Activated CD4-positive, CD25-positive, alpha-beta regulatory T cell treated with anti-CD3 and anti-CD28 coated beads, Interleukin-2, amount 50 U/mL, for 16 hours (primary cell): ENCODE data around the gene MIEN1.
"Not testable (repeated sequence)": the region's sequence is repeated elsewhere in the genome, so short reads cannot be mapped to it uniquely, and the experiment has no call there.

ENCODE experiments used
- DNase-seq: peaks from one replicate; pipeline ENCODE4 v3.0.0-alpha.2; 2020; ENCODE audit warnings: low read depth, low spot score

The MIEN1 gene

DNA sequence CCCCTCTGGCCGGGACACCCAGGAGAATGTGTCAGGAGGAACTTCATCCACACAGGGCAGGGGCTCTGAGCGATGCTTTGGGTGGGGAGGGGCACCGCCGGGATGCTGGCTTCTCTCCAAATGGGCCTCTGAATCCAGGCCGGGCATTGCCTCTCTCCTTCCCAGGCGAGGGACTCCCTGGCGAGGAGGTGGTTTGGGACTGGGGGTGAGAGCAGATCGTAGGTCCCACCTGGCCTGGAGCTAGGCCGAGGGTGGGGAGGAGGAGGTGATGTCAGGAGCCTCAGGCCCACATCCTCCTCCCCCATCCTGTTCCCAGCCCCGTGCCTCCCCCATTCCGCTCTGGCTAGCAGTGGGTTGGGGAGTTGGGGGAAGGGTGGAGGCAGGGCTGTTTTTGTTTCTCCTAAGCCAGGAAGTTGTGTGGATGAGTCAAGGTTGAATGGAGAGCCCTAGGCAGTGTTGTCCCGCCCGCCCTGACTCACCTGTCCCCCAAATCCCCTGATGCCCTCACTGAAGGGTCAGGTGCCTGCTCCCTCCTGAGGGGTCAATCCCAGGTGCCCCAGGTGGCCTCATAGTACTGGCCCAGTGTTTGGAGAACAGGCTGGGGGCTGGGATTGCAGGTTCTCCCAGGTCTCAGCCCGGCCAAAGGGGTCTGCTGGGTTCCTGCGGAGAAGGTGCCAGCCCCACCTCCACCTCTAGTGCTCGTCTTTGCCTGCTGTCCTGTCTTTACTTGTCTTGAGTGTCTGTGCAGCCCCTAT, 10.2 kb upstream of the MIEN1 start:
- no peak for DNase-seq

DNA sequence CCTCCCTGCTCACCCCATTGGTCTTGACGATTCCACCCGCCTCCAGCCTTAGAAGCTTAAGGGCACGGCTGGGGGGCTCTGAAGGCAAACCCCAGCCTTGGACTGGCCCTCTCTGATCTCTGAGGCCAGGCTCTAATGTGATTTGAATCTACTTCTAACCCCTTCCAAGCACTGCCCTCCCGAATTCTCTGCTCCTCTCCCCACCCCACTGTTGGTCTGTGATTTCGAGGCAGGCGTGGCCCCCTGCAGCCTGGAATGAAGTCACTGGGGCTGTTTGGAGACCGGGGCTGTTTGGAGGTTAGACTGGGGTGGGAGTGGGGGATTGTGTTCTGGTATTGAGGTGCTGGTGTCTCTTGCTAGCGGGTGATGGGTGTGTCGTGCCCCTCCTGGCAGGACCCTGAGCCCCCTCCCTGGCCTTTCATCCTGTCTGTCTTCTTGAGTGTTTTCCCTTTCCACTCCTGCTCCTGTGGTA, 9.6 kb upstream of the MIEN1 start:
- DNase-seq: no peak

DNA sequence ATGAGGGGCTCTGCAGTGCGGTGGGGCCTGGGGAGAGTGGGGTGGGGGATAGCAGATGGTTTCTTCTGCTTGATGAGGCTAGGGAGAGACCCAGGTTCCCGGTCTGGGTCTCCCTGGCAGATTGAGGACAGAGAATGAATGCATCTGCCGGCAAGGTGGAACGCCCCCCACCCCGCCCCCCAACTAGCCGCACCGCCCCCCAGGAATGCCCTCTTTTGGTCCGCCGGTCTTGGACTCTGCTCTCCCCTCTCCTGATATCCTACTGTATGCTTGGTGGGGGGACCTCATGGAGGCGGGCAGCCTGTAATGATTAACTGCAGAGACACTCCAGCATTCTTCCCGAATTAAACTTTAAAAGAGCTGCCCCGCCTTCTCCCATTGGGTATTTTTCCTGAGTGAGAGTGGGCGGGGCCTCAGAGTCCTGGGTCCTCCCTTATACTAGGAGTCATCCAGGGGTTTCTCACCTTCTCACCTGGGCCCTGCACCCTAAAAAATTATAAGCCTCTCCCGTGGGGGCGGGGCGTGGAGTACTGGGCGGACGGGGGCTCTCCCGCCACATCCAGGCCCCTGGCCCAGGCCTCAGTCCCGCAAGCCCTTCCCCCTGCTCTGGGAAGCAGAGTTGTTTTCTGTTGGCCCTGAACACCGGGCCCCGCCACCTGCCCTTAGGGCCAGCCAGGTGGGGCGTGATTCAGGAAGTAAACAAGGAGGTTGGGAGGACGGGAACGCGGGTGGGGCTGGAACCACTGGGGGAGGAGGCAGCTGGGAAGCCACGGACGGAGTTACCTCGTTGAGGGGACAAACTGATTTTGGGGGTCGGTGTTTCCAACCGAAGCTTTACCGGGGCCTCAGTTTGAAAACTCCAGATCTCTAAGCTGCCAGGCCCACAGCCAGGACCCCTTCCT, 8.9 kb upstream of the MIEN1 start:
- DNase-seq: no peak

DNA sequence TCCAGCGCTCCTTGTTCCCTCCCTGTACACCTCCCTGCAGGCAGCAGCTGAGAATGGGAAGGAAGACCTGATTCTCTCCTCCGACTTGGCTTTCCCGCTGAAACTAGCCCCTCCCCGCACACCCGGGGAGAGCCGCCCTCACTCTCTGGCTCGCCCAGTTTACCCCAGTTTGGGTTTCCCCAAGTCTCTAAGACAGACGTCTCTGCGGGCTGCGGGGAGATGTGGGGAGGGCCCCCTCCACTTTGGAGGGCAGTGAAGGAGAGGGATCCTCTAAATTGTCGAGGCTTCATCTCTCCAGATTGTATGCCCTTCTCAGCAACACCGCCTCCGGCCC, 8.2 kb upstream of the MIEN1 start:
- DNase-seq: no peak

DNA sequence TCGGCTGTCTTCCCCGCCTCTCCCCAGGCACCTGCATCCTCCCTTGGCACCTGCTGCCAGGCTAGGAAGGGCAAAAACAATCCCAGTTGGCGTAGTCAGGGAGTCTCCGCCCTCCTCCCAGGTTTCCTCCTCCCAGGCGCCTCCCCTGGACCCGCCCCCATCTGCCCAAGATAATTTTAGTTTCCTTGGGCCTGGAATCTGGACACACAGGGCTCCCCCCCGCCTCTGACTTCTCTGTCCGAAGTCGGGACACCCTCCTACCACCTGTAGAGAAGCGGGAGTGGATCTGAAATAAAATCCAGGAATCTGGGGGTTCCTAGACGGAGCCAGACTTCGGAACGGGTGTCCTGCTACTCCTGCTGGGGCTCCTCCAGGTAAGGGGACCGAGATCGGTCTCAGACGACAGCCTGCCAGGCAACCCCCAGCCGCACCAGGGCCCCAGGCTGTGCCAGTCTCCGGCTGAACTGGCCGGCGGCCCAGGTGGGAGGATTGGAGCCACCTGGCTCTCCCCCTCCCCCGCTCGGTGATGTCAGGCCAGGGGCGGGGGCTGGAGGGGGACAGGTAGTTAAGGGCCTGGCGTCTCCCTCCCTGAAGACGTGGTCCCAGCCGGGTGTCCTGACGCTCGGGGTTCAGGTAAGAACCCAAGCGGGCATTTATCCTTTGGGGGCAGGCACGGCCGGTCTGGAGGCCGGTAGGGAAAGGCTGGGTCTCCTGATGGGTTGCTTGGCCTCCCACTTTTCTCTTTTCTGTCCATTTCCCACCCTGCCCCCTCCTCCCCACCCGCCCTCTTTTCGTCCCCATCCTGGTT, 7.6 kb upstream of the MIEN1 start, which contains the start of gene GRB7:
TSS of gene GRB7 (plus strand) at position 179 of the 808 bp plus-strand sequence. CDS start 4,364 bp downstream, outside the sequence.
- DNase-seq: no peak

DNA sequence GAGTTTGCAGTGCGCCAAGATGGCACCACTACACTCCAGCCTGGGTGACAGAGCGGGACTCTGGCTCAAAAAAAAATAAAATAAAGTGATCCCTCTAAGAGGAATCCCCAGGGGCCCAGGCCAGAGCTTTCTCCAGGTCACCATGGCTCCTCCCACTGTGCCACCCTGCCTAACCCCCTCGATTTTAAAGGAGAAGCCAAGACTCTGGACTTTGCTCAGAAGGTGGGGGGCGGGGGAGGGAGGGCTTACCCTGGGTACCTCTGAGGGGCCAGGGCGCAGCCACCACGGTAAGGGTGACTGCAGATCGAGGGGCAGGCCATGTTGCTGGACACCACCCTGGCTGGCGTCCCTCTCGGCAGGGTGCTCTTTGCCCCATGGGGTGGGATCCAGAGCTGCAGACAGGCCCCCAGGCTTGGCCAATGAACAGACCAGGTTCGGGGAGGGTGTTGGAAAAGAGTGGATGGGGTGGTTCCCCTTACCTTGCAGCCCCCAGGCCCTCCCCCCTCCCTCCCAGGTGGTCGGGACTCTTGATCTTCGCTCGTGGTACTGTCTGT, 7.0 kb upstream of the MIEN1 start:
- no peak for DNase-seq

DNA sequence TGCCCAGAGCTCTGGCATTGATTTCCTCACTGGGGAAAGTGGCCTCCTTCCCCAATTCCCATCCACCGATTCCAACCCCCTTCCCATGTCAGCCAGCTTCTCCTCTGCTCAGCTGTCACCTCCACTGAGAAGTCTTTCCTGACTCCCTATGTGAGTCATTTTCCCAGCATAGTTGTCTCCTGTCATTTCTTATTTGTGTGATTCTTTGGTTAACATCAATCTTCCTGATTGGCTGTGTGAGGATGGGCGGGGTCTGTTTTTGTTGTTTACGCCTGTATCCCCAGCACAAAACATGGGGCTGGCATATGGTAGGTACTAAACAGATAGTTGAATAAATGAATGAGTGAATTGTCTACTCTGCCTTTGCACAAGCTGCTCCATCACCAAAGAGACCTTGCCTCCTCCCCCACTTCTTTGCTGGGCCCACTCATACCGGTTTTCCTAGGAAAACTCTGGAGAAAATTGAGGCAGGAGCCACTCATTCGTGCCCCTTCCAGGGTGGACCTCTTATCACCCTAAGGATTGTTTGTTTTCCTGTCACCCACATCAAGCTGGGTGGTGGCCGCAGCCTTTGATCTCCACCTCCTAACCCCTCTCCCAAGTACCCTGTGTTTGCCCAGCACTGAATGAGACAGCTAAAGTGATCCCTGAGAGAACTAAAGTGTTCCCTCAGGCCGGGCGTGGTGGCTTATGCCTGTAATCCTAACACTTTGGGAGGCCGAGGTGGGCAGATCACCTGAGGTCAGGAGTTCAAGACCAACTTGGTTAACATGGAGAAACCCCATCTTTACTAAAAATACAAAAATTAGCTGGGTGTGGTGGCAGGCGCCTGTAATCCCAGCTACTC, 6.2 kb upstream of the MIEN1 start:
- no peak for DNase-seq

DNA sequence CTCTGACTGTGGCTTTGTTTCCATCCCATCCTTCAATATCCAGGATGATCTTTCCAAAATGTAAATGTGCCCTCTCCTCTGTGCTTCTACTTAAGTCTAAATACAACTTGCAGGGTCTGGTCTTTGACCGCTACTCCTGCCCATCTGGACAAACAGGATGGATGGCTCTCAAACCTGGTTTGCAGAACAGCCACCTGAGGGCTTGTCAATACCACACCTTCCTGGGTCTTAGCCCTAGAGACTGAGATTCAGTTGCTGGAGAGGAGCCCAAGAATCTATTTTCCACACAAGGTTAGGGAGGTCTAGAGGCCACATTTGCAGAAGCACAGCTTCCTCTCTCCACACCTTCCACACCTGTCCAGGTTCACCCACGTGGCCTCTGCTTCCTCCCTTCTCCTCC, 5.5 kb upstream of the MIEN1 start:
- no peak for DNase-seq

DNA sequence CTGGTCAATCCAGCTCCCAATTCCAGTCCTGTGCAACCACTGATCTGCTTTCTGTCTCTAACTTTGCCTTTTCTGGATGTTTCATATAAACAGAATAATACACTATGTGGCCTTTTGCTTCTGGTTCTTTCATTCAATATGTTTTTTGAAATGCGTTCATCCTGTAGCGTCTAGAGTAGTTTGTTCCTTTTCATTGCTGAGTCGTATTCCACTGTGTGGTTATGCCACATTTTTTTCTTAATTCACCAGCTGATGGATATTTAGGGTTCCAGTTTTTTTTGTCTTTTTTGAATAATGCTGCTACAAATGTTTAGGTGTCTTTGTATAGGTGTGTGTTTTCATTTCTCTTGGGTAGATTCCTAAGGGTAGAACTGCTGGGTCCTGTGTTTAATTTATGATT, 2.3 kb upstream of the MIEN1 start:
- DNase-seq: no peak

DNA sequence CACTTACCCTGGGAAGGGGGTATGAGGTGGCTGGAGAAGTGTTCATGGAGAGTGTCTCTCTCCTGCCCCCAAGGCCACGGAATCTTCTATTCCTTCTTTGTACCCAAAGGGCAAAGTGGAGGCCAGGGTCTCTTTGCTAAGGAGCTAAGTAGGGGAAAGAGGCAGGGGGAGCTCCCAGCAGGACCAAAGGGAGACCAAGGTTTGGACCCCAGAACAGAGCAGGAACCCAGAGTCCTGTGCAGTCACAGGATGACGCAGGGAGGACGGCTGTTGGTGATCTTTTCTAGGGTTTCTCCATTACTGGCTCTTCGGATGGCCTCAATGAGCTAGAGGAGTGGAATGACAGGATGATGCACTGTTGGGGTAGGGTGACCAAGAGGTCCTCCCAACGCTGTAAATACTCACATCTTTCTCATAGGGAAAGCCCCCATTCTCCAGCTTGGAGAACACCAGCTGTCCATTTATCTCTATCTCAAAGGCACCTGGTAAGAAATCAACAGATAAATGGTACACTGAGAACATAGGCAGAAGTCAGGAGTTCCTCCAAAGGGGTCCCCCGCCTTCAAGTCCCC, 966 bp downstream of the MIEN1 start:
- DNase-seq: no peak

DNA sequence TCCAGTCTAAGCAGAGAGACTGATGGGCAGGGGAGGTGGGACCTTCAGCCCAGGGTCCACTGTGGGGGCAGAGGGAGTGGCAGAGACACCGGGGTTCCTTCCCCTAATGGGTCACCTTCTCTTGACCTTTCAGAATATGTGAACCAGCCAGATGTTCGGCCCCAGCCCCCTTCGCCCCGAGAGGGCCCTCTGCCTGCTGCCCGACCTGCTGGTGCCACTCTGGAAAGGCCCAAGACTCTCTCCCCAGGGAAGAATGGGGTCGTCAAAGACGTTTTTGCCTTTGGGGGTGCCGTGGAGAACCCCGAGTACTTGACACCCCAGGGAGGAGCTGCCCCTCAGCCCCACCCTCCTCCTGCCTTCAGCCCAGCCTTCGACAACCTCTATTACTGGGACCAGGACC, 2.8 kb downstream of the MIEN1 start:
- DNase-seq: no peak

DNA sequence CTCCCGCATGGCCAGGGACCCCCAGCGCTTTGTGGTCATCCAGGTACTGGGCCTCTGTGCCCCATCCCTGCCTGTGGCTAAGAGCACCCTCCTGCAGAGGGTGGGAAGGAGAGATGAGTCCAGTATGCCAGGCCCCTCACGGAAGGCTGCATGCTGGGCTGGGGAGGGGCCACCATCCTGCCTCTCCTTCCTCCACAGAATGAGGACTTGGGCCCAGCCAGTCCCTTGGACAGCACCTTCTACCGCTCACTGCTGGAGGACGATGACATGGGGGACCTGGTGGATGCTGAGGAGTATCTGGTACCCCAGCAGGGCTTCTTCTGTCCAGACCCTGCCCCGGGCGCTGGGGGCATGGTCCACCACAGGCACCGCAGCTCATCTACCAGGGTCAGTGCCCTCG, 3.7 kb downstream of the MIEN1 start:
- DNase-seq: no peak

DNA sequence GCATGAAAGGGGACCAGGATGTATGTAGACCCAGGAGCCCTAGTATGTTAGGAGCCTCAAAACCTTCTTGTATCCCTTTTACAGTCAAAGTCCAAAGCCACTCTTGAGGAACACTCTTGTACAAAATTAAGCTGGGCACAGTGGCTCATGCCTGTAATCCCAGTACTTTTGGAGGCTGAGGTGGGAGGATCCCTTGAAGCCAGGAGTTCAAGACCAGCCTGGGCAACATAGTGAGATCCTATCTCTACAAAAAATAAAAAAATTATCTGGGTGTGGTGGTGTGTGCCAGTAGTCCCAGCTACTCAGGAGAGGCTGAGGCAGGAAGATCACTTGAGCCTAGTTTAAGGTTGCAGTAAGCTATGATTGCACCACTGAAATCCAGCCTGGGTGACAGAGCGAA, 4.4 kb downstream of the MIEN1 start:
- not testable (repeated sequence) for DNase-seq

DNA sequence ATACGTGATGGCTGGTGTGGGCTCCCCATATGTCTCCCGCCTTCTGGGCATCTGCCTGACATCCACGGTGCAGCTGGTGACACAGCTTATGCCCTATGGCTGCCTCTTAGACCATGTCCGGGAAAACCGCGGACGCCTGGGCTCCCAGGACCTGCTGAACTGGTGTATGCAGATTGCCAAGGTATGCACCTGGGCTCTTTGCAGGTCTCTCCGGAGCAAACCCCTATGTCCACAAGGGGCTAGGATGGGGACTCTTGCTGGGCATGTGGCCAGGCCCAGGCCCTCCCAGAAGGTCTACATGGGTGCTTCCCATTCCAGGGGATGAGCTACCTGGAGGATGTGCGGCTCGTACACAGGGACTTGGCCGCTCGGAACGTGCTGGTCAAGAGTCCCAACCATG, 5.6 kb downstream of the MIEN1 start:
- no peak for DNase-seq

DNA sequence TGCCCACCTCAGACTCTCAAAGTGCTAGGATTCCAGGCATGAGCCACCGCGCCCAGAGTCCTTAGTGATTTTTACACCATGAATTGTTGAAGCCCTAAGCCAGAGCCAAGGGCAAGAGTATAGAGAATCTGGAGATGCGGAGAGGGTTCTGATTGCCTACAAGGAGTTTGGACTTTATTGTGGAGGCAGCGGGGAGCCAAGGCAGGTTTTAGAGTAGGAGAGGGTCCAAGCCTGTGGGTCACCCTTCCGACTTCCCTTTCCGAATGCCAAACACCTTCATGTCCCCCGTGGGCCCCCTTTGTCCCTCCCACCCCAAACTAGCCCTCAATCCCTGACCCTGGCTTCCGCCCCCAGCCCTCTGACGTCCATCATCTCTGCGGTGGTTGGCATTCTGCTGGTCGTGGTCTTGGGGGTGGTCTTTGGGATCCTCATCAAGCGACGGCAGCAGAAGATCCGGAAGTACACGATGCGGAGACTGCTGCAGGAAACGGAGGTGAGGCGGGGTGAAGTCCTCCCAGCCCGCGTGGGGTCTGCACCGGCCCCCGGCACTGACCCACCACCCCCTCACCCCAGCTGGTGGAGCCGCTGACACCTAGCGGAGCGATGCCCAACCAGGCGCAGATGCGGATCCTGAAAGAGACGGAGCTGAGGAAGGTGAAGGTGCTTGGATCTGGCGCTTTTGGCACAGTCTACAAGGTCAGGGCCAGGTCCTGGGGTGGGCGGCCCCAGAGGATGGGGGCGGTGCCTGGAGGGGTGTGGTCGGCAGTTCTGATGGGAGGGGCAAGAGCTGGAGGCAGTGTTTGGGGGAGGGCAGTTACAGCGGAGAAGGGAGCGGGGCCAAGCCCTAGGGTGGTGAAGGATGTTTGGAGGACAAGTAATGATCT, 7.1 kb downstream of the MIEN1 start:
- DNase-seq: no peak

DNA sequence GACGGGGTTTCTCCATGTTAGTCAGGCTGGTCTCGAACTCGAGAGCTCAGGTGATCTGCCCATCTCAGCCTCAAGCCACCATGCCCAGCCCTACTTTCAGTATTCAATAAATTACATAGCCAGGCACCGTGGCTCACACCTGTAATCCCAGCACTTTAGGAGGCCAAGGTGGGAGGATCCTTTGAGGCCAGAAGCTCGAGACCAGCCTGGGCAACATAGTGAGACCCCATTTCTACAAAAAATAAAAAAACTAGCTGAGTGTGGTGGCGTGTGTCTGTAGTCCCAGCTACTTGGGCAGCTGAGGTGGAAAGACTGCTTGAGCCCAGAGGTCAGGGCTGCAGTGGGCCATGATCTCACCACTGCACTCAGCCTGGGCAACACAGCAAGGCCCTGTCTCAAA, 8.2 kb downstream of the MIEN1 start:
- no peak for DNase-seq

DNA sequence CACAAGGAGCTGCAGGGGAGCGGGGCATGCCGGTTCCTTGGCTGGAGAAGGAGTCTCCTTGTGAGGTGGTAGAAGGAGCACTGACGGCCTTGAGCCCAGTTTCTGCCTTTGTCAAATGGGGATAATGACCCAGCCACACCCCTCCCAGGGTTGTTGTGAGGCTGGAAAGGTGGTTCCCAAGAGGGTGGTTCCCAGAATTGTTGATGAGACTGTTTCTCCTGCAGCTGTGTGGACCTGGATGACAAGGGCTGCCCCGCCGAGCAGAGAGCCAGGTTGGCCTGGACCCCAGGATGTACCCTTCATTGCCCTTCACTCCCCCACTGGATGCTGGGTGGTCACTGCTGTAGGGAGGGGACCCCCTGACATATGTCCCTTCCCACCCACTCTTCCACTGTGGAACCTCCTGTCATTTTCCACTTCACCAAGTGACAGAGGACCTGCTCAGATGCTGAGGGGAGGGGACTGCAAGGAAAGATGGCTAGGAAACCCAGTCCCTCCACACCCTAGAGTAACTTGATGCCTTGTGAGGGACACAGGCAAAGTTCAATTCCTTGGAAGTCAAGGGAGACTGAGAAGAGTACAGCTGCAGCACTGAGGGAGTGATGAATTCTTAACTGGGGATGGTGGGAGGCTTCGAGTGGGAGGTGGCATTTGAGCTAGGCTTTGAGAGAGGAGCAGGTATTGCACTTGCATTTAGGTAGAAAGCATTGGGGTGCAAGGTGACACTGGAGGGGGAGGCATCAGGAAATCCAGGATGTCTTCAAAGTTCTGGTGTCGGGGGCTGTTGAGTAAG, 10.6 kb downstream of the MIEN1 start:
- no peak for DNase-seq

DNA sequence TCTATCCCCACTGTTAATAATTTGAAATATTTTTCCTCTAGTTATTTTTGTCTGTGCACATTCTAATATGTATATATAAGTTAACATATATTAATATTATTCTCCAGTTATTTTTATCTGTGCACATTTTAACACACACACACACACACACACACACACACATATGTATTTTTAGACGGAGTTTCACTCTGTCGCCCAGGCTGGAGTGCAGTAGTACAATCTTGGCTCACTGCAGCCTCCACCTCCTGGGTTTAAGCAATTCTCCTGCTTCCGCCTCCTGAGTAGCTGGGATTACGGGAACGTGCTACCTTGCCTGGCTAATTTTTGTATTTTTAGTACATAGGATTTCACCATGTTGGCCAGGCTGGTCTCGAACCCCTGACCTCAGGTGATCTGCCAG, 12.7 kb downstream of the MIEN1 start:
- DNase-seq: no peak
